Islet precursor cell (in vitro differentiated cells): ENCODE data around the gene SLC22A31.
"Not testable (repeated sequence)": the region's sequence is repeated elsewhere in the genome, so short reads cannot be mapped to it uniquely, and the experiment has no call there.

Experiments
- DNase-seq: peaks from one replicate; pipeline ENCODE4 v3.0.0-alpha.2; 2018

The SLC22A31 gene

DNA sequence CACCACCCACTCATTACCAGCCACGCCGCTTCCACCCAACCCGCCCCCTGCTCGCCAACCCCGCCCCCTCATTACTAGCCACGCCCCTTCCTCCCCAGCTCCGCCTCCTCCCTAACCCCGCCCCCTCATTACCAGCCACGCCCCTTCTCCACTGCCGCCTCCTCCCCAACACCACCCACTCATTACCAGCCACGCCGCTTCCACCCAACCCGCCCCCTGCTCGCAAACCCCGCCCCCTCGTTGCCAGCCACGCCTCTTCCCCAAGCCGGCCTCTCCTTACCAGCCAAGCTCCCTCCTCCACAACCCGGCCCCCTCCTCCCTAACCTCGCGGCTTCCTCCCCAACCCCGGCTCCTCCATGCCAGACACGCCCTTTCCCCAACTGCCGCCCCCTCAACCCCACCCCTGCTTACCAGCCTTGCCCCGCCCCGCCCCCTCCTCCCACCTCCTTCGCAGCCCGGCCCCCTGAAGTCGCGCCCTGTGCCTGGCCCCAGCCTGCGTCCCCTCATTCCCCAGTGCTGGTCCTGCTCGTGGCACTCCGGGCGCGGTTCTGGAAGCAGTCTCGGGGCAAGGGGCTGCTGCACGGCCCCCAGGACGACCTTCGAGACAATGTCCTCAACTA, 7.3 kb downstream of the SLC22A31 start:
- DNase-seq, result peak; percentile 76

DNA sequence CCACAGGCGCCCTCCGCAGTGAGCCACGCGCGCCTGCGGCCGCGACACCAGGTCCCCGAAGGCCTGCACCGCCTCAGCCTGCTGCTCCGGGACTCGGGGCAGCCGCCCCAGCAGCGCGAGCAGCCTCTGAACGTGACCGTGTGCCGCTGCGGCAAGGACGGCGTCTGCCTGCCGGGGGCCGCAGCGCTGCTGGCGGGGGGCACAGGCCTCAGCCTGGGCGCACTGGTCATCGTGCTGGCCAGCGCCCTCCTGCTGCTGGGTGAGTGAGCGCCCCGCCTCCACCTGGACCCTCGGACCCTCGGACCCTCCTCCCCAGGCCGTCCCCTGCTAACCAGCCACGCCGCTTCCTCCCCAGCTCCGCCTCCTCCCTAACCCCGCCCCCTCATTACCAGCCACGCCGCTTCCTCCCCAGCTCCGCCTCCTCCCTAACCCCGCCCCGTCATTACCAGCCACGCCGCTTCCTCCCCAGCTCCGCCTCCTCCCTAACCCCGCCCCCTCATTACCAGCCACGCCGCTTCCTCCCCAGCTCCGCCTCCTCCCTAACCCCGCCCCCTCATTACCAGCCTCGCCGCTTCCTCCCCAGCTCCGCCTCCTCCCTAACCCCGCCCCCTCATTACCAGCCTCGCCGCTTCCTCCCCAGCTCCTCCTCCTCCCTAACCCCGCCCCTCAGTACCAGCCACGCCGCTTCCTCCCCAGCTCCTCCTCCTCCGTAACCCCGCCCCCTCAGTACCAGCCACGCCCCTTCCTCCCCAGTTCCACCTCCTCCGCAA, 8.0 kb downstream of the SLC22A31 start:
- peak; percentile 78 for DNase-seq

DNA sequence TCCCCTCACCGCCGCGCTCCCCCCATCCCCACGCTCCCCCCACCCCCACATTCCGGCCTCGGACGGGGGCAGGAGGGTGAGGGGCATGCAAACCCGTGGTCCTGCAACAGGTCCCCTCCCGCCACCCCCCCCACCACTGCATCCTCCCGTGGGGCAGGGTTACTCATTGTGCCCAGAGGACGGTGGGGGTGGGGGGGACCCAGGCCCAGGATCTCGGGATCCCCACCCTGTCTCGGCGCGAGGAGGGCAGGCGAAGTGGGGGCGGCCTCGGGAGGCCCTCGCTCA, 8.5 kb downstream of the SLC22A31 start:
- no peak for DNase-seq

DNA sequence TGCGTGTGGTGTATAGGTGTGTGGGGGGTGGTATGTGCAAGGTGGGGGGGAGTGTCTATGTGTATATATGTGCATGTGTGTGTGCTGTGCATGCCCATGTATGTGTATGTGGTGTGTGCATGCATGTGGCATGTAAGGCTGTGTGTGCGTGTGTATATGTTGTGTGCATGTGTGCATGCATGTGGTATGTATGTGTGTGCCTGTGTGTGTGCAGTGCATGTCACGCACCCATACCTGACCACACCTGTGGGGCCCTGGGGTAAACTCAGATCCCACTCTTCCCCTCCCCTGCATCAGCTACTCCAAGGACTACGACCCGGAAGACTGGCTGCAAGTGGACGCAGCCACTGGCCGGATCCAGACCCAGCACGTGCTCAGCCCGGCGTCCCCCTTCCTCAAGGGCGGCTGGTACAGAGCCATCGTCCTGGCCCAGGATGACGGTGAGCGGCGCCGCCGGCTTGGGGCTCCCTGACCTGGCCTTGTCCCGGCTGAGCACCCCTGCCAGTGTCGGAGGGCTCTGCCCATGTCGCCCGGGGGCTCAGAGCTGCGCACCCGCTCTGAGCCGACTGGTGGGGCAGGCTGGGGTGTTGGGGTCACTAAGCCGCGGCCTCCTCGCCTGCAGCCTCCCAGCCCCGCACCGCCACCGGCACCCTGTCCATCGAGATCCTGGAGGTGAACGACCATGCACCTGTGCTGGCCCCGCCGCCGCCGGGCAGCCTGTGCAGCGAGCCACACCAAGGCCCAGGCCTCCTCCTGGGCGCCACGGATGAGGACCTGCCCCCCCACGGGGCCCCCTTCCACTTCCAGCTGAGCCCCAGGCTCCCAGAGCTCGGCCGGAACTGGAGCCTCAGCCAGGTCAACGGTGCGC, 9.1 kb downstream of the SLC22A31 start:
- peak; percentile 52 for DNase-seq

DNA sequence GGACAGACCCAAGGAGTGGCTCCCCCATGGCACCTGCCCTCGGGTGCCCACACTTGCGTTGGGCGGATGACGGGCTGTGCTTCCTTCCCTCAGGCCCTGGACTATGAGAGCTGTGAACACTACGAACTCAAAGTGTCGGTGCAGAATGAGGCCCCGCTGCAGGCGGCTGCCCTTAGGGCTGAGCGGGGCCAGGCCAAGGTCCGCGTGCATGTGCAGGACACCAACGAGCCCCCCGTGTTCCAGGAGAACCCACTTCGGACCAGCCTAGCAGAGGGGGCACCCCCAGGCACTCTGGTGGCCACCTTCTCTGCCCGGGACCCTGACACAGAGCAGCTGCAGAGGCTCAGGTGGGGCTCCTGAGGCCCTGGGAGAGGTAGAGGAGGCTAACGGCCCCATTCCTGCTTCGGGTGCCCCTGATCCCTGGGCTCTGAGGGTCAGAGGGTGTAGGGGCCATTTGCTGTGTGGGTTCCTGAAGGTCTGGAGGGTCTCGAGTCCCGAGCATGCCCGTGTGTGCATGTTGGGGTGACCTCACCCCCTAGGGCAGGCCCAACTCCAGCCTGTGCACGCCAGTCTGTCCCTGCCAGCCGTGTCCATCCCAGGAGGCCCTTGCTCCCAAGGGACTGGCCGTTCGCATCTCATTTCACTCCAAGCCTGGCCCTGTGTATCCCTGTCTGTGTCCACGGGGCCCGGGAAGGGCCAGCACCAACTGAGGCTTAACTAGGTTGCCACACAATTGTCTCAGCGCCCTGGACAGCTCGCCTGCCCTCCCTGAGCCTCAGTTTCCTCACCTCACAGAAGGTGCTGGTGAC, 10.0 kb downstream of the SLC22A31 start:
- peak; percentile 53 for DNase-seq

DNA sequence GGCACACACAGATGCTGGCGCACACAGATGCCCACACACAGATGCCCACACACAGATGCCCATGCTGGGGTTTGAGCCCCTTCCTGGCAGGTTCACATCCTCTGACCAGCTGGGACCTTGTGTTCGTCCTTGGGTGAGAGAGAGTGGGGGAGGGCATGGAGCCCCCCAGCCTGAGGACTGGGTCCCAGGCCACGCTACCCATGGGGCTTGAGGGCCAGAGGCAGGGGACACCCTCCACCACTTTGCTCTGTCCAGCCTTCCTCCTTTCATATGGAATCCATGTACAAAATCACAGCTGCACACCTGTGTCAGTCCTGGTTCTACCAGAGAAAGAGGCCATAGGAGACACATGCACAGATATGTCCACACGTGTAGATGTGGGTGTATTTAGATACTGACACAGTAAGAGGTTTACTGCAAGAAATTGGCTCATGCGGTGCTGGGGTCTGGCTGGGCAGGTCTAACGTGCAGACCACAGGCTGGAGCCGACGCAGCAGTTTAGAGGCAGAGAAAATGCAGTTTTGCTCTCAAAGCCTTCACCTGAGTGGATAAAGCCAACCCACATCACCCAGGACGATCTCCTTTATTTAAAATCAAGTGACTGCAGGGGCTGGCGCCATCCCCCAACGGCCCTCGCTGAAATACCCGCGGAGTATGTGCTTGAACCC, 10.8 kb downstream of the SLC22A31 start:
- no peak for DNase-seq

DNA sequence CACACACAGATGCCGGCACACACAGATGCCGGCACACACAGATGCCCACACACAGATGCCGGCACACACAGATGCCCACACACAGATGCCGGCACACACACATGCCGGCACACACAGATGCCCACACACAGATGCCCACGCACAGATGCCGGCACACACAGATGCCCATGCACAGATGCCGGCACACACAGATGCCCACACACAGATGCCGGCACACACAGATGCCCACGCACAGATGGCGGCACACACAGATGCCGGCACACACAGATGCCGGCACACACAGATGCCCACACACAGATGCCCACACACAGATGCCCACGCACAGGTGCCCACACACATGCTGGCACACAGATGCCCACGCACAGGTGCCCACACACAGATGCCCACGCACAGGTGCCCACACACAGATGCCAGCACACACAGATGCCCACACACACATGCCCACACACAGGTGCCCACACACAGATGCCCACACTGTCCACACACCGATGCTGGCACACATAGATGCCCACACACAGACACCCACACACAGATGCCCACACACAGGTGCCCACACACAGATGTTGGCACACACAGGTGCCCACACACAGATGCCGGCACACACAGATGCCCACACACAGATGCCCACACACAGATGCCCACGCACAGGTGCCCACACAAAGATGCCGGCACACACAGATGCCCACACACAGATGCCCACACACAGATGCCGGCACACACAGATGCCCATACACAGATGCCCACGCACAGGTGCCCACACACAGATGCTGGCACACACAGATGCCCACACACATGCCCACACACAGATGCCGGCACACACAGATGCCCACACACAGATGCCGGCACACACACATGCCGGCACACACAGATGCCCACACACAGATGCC, 11.6 kb downstream of the SLC22A31 start:
- not testable (repeated sequence) for DNase-seq

DNA sequence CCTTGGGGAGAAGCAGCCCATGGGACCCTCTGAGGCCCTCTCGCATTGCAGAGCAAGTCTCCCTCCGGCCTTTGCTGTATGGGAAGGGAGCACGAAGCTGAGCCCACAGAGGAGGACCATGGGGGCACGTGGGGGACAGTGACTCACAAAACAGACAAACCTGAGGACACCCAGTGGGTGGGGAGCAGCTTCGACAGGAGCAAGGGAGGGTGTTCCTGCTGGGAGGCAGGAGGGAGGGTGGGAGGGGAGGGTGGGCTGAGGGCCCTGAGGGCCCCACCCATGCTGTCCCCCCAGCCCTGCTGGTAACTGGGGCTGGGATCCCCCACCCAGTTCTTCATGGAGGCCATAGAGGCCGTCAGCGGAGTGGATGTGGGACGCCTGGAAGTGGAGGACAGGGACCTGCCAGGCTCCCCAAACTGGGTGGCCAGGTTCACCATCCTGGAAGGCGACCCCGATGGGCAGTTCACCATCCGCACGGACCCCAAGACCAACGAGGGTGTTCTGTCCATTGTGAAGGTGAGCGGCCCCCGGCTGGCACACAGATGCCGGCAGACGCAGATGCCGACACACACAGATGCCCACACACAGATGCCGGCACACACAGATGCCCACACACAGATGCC, 12.5 kb downstream of the SLC22A31 start:
- no peak for DNase-seq

DNA sequence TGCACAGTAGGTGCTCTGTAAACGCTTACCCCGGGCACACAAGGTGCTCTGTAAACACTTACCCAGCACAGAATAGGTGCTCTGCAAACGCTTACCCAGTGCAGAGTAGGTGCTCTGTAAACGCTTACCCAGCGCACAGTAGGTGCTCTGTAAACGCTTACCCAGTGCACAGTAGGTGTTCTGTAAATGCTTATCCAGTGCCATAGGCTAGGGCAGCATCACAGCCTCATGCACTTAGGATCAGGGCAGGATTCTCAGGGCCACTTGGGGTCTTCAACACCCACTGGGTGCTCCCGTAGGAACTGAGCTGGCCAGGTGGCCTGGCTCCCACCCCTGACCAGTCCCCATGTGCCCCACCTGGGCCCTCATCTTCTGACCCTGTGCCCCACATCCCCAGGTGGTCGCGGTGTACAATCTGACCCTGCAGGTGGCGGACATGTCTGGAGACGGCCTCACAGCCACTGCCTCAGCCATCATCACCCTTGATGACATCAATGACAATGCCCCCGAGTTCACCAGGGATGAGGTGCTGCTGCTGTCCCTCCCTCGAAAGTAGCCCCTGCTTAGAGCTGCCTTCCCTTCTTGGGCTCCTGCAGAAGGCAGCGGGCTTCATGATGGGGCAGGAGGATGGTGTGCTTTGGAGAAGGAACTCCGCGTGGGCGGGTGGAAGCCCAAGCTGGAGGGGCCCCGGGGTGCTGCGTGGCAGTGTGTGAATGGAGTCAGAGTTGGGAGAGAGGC, 13.1 kb downstream of the SLC22A31 start:
- no peak for DNase-seq

DNA sequence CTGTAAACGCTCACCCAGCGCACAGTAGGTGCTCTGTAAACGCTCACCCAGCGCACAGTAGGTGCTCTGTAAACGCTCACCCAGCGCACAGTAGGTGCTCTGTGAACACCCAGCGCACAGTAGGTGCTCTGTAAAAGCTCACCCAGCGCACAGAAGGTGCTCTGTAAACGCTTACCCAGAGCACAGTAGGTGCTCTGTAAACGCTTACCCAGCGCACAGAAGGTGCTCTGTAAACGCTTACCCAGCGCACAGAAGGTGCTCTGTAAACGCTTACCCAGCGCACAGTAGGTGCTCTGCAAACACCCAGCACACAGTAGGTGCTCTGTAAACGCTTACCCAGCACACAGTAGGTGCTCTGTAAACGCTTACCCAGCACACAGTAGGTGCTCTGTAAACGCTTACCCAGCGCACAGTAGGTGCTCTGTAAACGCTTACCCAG, 13.7 kb downstream of the SLC22A31 start:
- DNase-seq, result not testable (repeated sequence)

DNA sequence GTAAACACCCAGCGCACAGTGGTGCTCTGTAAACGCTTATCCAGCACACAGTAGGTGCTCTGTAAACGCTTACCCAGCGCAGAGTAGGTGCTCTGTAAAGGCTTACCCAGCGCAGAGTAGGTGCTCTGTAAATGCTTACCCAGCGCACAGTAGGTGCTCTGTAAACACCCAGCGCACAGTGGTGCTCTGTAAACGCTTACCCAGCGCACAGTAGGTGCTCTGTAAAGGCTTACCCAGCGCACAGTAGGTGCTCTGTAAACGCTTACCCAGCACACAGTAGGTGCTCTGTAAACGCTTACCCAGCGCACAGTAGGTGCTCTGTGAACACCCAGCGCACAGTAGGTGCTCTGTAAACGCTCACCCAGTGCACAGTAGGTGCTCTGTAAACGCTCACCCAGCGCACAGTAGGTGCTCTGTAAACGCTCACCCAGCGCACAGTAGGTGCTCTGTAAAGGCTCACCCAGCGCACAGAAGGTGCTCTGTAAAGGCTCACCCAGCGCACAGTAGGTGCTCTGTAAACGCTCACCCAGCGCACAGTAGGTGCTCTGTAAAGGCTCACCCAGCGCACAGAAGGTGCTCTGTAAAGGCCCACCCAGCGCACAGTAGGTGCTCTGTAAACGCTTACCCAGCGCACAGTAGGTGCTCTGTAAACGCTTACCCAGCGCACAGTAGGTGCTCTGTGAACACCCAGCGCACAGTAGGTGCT, 14.3 kb downstream of the SLC22A31 start:
- DNase-seq, result not testable (repeated sequence)

DNA sequence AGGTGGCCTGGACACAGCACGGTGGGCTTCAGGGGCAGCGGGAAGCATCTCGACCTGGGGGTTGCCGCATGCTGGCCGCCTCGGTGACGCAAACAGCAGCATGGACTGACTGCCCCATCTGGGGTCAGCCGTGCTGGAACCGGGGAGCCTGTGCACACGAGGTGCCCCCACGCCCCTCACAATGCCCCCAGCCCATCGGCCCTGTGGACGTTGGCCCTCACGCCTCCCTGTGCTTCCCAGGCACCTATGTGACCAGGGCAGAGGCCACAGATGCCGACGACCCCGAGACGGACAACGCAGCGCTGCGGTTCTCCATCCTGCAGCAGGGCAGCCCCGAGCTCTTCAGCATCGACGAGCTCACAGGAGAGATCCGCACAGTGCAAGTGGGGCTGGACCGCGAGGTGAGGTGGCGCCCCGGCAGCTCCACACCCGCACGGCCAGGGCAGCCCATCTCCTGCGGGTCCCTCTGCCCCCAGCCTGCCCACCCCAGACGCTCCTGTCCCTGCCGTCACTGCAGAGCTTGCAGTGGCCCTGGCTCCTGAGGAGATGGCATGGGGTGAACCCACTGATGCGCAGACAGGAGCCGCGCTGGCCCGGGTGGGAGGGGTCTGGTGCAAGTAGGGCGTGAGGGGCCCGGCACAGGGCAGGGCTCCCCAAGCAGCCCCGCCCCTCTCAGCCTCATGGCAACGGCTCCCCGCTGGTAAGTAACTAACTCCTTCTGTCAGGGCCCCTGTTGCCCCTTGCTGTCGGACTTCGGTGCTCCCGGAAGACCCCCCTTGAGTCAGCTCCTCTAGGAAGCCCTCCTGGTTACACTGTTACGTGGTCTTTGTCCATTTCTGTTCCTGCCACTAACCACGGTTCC, 15.2 kb downstream of the SLC22A31 start:
- no peak for DNase-seq

DNA sequence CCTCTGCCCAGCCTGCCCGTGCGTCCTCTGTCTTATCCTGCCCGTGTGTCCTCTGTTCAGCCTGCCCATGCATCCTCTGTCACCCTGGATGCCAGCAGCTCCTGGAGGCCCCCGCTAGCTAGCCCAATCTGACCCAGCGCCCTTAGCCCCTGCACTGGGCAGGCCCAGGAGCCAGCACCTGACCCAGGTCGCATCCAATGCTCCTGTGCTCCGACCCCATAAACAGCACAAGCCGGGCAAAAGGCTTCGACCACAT, 15.7 kb downstream of the SLC22A31 start:
- no peak for DNase-seq

DNA sequence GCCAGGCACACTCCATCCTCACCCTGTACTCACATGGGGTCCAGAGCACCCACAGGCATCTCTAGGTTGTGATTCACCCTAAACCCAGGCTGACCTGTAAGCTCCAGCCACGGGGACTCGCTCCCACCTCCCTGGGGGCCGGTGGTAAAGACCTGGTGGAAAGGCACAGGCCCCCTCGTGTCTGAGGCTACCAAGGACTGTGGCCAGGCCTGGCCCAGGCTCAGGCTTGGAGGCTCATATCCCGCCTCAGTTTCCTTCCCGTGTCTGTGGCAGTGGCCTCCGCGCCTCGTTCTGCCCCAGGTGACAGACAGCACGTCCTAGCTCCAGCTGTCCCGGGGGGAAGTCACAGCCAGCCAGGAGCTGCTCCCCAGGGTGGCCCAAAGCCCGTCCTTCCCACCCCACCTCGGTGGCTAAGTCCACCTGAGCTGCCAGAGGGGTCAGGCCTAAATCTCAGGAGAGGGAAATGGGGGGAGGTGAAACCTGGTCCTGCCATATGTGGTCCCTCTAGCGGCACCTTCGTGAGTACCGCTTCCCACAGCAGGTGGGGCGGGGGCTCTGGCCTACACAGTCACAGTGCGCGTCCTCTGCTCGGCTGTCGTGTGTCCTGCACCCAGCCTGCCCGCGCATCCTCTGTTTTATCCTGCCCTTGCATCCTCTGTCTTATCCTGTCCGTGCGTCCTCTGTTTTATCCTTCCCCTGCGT, 16.2 kb downstream of the SLC22A31 start:
- no peak for DNase-seq

DNA sequence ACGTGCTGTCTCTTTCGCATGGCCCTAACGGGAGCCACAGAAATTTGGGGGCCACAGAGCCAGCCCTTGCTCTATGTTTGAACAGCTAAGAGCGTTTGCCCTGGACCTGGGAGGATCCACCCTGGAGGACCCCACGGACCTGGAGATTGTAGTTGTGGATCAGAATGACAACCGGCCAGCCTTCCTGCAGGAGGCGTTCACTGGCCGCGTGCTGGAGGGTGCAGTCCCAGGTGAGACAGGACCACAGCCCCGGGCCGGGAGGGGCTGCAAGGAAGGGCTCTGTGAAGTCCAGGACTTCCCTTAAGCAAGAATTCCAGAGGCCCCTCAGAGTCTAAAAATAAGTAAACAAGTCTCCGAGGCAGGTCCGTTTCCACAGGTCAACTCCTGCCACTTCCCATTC, 16.9 kb downstream of the SLC22A31 start:
- no peak for DNase-seq

DNA sequence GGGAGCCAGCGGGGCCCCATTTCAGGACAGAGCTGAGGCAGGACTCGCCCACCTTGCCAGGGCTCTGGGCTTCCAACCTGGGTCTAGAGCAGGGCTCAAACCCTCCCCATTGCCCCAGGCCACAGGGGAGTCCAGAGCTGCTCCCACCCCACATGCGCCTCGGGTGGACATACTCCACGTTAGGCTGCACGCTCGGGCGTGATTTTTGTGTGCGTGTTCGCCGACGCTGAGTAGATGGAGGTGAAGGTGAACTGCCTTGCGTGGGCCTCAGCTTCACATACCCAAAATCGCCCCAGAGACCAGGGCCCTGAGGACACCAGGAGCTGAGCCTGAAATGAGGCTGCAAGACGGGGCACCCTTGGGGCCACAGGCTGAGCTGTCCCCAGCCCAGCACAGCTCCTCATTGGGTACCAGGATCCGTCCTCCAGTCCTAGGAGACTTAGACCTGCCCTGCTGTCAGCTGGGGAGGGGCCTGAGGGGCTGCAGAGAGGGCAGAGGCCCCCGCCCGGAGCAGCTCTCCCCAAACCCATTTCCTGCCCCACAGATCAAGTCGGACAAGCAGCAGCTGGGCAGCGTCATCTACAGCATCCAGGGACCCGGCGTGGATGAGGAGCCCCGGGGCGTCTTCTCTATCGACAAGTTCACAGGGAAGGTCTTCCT, 20.6 kb downstream of the SLC22A31 start:
- no peak for DNase-seq

DNA sequence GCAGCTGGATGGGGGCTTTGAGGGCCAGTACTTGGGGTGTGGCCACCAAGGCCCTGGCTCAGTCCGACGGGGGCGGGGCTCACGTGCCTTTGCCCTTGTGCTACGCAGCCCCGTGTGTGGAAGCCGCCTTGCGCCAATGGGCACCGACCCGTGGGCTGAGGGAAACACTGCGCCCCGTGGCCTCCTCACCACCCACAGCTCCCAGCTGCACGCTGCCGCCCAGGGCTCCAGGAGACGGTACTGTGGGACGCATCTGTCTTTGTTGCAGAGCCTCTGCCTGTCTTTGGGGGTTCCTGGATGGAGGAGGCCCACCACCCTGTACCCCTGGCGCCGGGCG, 21.2 kb downstream of the SLC22A31 start:
- no peak for DNase-seq
